ENCODE measurements around the gene PTPRM.

Gene PTPRM

GRCh38 chr18:7870855-7871254 lies 303.7 kb downstream of the PTPRM start:
- no peak for FAIRE-seq
- no peak for DNase-seq (ENCODE audit: insufficient read length, low spot score)
- TF ChIP-seq POLR2AphosphoS5 (IDR thresholded peaks at IDR 0.05; ENCODE audit: low read depth, low read length): no peak
- TF ChIP-seq POLR2A (IDR thresholded peaks at IDR 0.05; ENCODE audit: low read depth, low read length): no peak
- TF ChIP-seq TAF1 (IDR thresholded peaks at IDR 0.05; ENCODE audit: low read depth, low read length): no peak
- no peak for TF ChIP-seq POU2F2 (IDR thresholded peaks at IDR 0.05; ENCODE audit: low read depth, low read length)
- no peak for TF ChIP-seq SPI1 (IDR thresholded peaks at IDR 0.05; ENCODE audit: low read depth, low read length)
- TF ChIP-seq PAX5 (IDR thresholded peaks at IDR 0.05; ENCODE audit: insufficient read depth, low read length, severe bottlenecking): no peak

- TF ChIP-seq POLR2A (IDR thresholded peaks at IDR 0.05; ENCODE audit: low read depth, low read length): no peak
- TF ChIP-seq SPI1 (IDR thresholded peaks at IDR 0.05; ENCODE audit: low read depth, low read length): no peak
- TF ChIP-seq POLR2AphosphoS5 (IDR thresholded peaks at IDR 0.05; ENCODE audit: low read depth, low read length): no peak
- no peak for TF ChIP-seq PAX5 (IDR thresholded peaks at IDR 0.05; ENCODE audit: insufficient read depth, low read length, severe bottlenecking)
- TF ChIP-seq POU2F2 (IDR thresholded peaks at IDR 0.05; ENCODE audit: low read depth, low read length): no peak
- TF ChIP-seq TAF1 (IDR thresholded peaks at IDR 0.05; ENCODE audit: low read depth, low read length): no peak
- no peak for FAIRE-seq
- no peak for DNase-seq (ENCODE audit: insufficient read length, low spot score)
Observed at GRCh38 chr18:7871560-7872456, 304.7 kb downstream of the PTPRM start.

GRCh38 chr18:7872569-7872968 lies 305.5 kb downstream of the PTPRM start:
- DNase-seq (ENCODE audit: insufficient read length, low spot score) (no peak), FAIRE-seq (no peak)
- TF ChIP-seq TAF1 (IDR thresholded peaks at IDR 0.05; ENCODE audit: low read depth, low read length) (no peak), POU2F2 (IDR thresholded peaks at IDR 0.05; ENCODE audit: low read depth, low read length) (no peak), SPI1 (IDR thresholded peaks at IDR 0.05; ENCODE audit: low read depth, low read length) (no peak)

DNA sequence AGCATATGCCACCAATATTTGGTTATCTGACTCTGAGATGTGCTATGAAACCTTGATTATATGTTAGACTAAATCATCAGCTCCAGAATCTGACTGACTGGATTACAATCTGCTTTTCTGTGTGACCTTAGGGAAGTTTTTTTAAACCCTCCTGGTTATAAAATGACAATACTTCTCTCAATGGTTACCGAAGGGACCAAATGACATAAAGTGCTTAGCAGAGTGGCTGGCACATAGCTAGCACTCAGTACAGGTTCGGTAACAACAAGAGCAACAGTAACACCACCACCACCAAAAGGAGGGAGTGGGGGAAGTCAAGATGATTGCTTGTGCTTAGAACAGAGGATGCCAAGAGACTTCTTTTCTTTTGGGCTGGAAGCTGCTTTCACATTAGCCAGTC lies 306.2 kb downstream of the PTPRM start:
- DNase-seq (ENCODE audit: insufficient read length, low spot score) (no peak), FAIRE-seq (no peak)
- TF ChIP-seq POLR2A (IDR thresholded peaks at IDR 0.05; ENCODE audit: low read depth, low read length): no peak

DNA sequence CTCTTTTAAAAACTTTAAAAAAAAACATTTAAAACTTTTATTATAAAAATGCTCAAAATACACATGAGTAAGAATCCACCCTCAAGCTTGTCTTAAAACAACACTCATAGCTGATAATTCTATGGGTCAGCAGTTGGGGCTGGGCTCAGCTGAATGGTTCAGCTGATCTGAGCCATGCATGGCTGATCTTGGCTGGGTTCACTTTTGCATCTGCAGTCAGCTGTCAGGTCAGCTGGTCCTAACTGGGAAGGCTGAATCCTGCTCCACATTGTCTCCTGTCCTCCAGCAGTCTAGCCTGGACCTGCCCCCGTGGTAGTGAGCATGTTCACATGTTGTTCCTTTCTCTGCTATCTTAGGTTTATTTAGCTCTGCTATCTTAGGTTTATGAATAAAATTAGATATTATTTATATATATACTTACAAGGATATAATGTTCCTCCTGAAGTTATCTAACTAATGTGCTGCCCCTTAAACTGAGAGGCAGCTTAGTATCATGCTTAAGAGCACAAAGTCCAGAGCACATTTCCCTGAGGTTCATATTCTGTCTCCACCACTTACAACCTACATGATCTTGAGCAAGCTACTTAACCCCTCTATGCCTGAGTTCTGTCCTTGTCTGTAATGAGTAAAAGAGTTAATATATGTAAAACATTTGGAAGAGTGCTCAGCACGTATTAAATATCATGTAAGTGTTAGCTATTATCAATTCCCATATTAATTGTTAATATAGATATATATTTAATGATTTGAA lies 309.4 kb downstream of the PTPRM start:
- no peak for FAIRE-seq
- no peak for DNase-seq (ENCODE audit: insufficient read length, low spot score)
- TF ChIP-seq PAX5 (IDR thresholded peaks at IDR 0.05; ENCODE audit: insufficient read depth, low read length, severe bottlenecking) (no peak), POLR2AphosphoS5 (IDR thresholded peaks at IDR 0.05; ENCODE audit: low read depth, low read length) (no peak), TAF1 (IDR thresholded peaks at IDR 0.05; ENCODE audit: low read depth, low read length) (no peak), POLR2A (IDR thresholded peaks at IDR 0.05; ENCODE audit: low read depth, low read length) (no peak), SPI1 (IDR thresholded peaks at IDR 0.05; ENCODE audit: low read depth, low read length) (no peak), POU2F2 (IDR thresholded peaks at IDR 0.05; ENCODE audit: low read depth, low read length) (no peak)

DNA sequence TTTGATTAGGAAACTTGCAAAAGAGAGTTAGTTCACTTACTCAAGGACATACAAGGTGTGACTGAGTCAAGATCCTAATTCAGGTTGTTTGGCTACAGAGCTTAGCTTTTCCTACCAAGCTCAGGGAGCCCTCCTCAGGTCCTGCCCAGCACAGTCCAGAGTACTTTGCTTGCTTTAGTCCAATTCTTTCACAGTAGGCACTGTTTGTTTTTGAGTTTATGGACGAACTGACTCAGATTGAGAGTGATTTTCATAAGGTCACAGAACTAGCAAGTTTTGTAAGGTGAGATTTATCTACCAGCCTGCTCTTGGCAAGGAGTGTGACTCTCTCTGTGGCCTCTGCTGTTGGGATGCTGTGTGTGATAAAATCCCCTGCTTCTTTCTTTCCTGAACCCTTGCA lies 310.5 kb downstream of the PTPRM start:
- TF ChIP-seq SPI1 (IDR thresholded peaks at IDR 0.05; ENCODE audit: low read depth, low read length) (no peak), POLR2A (IDR thresholded peaks at IDR 0.05; ENCODE audit: low read depth, low read length) (no peak), POU2F2 (IDR thresholded peaks at IDR 0.05; ENCODE audit: low read depth, low read length) (no peak), POLR2AphosphoS5 (IDR thresholded peaks at IDR 0.05; ENCODE audit: low read depth, low read length) (no peak), TAF1 (IDR thresholded peaks at IDR 0.05; ENCODE audit: low read depth, low read length) (no peak), PAX5 (IDR thresholded peaks at IDR 0.05; ENCODE audit: insufficient read depth, low read length, severe bottlenecking) (no peak)
- no peak for FAIRE-seq
- DNase-seq (ENCODE audit: insufficient read length, low spot score): no peak

- FAIRE-seq: no peak
- no peak for DNase-seq (ENCODE audit: insufficient read length, low spot score)
Observed at GRCh38 chr18:7878265-7879211, 311.4 kb downstream of the PTPRM start.

DNA sequence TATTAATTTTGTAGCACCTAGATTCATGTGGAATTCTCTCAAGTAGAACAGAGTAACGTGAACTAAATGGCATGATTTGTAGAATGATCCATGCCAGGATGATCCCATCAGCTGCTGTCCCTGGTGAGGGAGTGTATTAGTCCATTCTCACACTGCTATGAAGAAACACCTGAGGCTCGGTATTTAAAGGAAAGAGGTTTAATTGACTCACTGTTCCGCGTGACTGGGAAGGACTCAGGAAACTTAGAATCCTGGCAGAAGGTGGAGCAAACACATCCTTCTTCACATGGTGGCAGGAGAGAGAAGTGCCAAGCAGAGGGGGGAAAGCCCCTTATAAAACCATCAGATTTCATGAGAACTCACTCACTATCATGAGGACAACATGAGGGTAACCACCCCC lies 312.6 kb downstream of the PTPRM start:
- no peak for DNase-seq (ENCODE audit: insufficient read length, low spot score)
- TF ChIP-seq POU2F2 (IDR thresholded peaks at IDR 0.05; ENCODE audit: low read depth, low read length) (no peak), TAF1 (IDR thresholded peaks at IDR 0.05; ENCODE audit: low read depth, low read length) (no peak), POLR2A (IDR thresholded peaks at IDR 0.05; ENCODE audit: low read depth, low read length) (no peak), SPI1 (IDR thresholded peaks at IDR 0.05; ENCODE audit: low read depth, low read length) (no peak), PAX5 (IDR thresholded peaks at IDR 0.05; ENCODE audit: insufficient read depth, low read length, severe bottlenecking) (no peak), POLR2AphosphoS5 (IDR thresholded peaks at IDR 0.05; ENCODE audit: low read depth, low read length) (no peak)
- FAIRE-seq: no peak

More at GRCh38 chr18:7878265-7879211, 311.4 kb downstream of the PTPRM start:
- no peak for TF ChIP-seq SPI1 (IDR thresholded peaks at IDR 0.05; ENCODE audit: low read depth, low read length)
- no peak for TF ChIP-seq POLR2A (IDR thresholded peaks at IDR 0.05; ENCODE audit: low read depth, low read length)
- TF ChIP-seq POLR2AphosphoS5 (IDR thresholded peaks at IDR 0.05; ENCODE audit: low read depth, low read length): no peak
- no peak for TF ChIP-seq POU2F2 (IDR thresholded peaks at IDR 0.05; ENCODE audit: low read depth, low read length)
- TF ChIP-seq TAF1 (IDR thresholded peaks at IDR 0.05; ENCODE audit: low read depth, low read length): no peak
- no peak for TF ChIP-seq PAX5 (IDR thresholded peaks at IDR 0.05; ENCODE audit: insufficient read depth, low read length, severe bottlenecking)

DNA sequence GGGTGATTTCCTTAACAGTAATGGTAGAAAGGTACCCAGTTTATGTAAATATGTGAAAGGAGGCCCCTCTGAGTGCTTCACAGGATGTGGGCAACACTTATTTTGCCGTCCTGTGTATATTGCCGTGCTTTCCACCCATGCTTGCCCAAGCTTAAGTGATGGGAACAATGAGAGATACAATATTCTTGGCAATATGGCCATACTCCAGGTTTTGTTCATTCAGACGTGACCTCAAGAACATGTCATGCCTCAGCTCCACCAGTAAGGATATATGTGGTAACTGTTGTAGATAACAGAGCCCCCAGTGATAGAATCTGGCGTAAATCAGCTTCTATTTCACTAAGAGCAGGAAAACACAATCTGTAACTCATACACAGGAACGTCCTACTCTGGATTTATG lies 318.7 kb downstream of the PTPRM start:
- FAIRE-seq: no peak
- TF ChIP-seq SPI1 (IDR thresholded peaks at IDR 0.05; ENCODE audit: low read depth, low read length) (no peak), POLR2A (IDR thresholded peaks at IDR 0.05; ENCODE audit: low read depth, low read length) (no peak), TAF1 (IDR thresholded peaks at IDR 0.05; ENCODE audit: low read depth, low read length) (no peak), POLR2AphosphoS5 (IDR thresholded peaks at IDR 0.05; ENCODE audit: low read depth, low read length) (no peak), POU2F2 (IDR thresholded peaks at IDR 0.05; ENCODE audit: low read depth, low read length) (no peak), PAX5 (IDR thresholded peaks at IDR 0.05; ENCODE audit: insufficient read depth, low read length, severe bottlenecking) (no peak)
- DNase-seq (ENCODE audit: insufficient read length, low spot score): no peak

All from GM12891 (cell line).